GM21528 (cell line): Measurements from ENCODE around the gene NBR1.
A peak's percentile ranks its signal among the peaks of the same experiment; 100 is the strongest.
"Not testable (repeated sequence)": the region's sequence is repeated elsewhere in the genome, so short reads cannot be mapped to it uniquely, and the experiment has no call there.

Experiments used
- ATAC-seq: cut with Tn5 transposase; IDR thresholded peaks from one replicate; pipeline ENCODE4 v1.9.1; 2021; ENCODE audit warnings: mild to moderate bottlenecking, moderate library complexity; ENCODE audit not compliant: unreplicated experiment, low FRiP score

Gene NBR1

GRCh38 chr17:43151880-43152456 lies 19.0 kb upstream of the NBR1 start:
- ATAC-seq: no peak

- ATAC-seq: not testable (repeated sequence)
Observed at GRCh38 chr17:43153197-43153835, 17.7 kb upstream of the NBR1 start.

- no peak for ATAC-seq
Observed at GRCh38 chr17:43155666-43156065, 15.3 kb upstream of the NBR1 start.

DNA sequence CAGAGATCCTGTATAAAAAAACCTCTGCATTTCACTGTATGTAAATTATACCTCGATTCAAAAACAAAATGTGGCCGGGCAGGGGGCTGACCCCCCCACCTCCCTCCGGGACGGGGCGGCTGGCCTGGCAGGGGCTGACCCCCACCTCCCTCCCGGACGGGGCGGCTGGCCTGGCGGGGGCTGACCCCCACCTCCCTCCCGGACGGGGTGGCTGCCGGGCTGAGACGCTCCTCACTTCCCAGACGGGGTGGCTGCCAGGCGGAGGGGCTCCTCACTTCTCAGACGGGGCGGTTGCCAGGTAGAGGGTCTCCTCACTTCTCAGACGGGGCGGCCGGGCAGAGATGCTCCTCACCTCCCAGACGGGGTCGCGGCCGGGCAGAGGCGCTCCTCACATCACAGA lies 11.8 kb upstream of the NBR1 start:
- ATAC-seq: not testable (repeated sequence)

- not testable (repeated sequence) for ATAC-seq
Observed at GRCh38 chr17:43159957-43160356, 11.1 kb upstream of the NBR1 start.

DNA sequence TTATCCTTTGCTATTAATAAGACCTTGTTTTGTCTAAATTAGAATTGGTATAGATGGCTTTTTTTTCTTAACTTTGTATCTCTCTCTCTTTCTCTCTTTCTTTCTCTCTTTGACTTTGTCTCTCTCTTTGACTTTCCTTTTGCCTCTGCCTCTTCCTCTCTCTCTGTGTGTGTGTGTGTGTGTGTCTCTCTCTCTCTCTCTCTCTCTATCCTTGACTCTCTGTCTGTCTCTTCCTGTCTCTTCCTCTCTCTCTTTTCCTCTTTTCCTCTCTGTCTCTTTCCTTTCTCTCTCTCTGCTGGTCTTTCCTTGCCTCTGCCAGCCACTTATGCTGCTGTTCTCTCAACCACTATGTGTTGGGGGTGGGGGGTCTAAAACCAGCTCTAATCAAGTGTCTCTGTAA lies 5.0 kb upstream of the NBR1 start:
- not testable (repeated sequence) for ATAC-seq

- peak; percentile 18 for ATAC-seq
Observed at GRCh38 chr17:43169561-43170139, 1.4 kb upstream of the NBR1 start.

- ATAC-seq: peak; percentile 65
Observed at GRCh38 chr17:43170140-43170765, 761 bp upstream of the NBR1 start.

DNA sequence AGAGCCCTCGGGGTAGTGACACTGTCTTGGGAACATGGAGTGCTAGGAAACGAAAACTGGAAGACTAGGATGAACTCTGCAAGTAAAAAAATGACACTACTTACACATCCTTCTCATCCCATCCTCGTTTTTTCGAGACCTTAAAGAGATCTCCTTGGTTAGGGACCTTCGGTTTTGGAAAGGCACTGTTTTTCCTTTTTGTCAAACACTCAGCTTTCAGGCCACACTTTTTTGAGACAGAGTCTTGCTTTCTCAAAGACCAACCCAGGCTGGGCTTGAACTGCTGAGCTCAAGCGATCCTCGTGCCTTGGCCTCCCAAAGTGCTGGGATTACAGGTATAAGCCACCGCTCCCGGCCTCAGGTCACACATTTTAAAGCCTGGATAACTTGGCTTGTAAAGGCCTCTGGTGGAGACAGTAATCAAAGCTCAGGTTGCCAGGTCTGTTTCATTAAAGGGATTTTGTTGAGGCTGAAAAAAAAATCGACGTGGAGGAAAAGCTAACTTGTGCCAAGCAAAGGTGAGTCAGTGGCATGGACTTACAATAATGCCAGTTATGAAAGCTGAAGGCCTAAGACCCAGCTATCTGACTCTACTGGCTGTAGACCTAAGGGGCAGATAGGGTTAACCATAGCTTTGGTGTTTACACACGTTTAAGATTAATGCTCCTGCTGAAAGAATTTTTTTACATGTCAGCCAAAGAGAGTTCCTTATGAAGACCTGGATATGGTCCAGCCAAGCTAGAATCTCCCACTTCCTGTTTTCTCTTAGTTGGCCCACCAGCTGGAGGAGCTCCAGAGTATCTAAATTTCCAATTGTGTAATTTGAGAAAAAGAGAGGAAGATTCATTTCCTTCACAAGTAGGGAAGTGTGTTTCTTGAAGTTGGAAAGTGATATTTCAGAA lies 823 bp downstream of the NBR1 start:
- ATAC-seq: no peak

GRCh38 chr17:43175213-43176118 lies 4.5 kb downstream of the NBR1 start:
- ATAC-seq: no peak

- ATAC-seq: no peak
Observed at GRCh38 chr17:43176119-43176570, 5.1 kb downstream of the NBR1 start.

- no peak for ATAC-seq
Observed at GRCh38 chr17:43183921-43184320, 12.9 kb downstream of the NBR1 start.

DNA sequence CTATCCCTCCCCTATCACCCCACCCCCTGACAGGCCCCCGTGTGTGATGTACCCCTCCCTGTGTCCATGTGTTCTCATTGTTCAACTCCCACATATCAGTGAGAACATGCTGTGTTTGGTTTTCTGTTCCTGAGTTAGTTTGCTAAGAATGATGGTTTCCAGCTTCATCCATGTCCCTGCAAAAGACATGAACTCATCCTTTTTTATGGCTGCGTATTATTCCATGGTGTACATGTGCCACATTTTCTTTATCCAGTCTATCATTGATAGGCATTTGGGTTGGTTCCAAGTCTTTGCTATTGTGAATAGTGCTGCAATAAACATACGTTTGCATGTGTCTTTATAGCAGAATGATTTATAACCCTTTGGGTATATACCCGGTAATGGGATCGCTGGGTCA lies 15.6 kb downstream of the NBR1 start:
- not testable (repeated sequence) for ATAC-seq

DNA sequence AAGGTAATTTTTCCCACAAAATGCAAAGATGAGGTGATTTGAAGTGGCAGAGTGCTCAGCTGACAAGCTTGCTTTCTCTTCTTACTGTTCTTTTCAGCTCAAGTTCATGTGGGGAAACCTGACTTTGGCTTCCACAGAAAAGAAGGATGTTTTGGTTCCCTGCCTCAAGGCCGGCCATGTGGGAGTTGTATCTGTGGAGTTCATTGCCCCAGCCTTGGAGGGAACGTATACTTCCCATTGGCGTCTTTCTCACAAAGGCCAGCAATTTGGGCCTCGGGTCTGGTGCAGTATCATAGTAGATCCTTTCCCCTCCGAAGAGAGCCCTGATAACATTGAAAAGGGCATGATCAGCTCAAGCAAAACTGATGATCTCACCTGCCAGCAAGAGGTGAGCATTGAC lies 22.2 kb downstream of the NBR1 start:
- no peak for ATAC-seq

- ATAC-seq: no peak
Observed at GRCh38 chr17:43199633-43200032, 28.6 kb downstream of the NBR1 start.

- no peak for ATAC-seq
Observed at GRCh38 chr17:43200127-43200526, 29.1 kb downstream of the NBR1 start.

DNA sequence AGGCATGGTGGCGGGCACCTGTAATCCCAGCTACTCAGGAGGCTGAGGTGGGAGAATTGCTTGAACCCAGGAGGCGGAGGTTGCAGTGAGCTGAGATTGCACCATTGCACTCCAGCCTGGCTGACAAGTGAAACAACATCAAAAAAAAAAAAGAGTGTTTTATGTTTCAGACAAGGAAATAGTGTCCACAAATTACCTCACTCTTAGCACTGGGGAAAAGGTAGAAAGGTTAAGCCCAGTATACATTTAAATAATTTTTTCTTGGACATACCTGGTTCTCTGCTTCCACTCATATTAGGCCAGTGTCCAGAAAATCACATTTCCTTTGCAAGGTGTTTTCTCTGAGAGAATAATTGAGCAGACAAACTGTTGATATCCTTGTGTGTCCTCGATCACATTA lies 32.0 kb downstream of the NBR1 start:
- ATAC-seq: not testable (repeated sequence)

- ATAC-seq: no peak
Observed at GRCh38 chr17:43210576-43210975, 39.6 kb downstream of the NBR1 start.

GRCh38 chr17:43211123-43211479 lies 40.1 kb downstream of the NBR1 start:
- ATAC-seq: no peak
